HG02588 (cell line): ENCODE measurements around the gene AQP12B.

ENCODE experiments used
- ATAC-seq: cut with Tn5 transposase; IDR thresholded peaks from one replicate; pipeline ENCODE4 v1.9.1; 2021; ENCODE audit warnings: mild to moderate bottlenecking, moderate library complexity; ENCODE audit not compliant: unreplicated experiment

AQP12B gene

DNA sequence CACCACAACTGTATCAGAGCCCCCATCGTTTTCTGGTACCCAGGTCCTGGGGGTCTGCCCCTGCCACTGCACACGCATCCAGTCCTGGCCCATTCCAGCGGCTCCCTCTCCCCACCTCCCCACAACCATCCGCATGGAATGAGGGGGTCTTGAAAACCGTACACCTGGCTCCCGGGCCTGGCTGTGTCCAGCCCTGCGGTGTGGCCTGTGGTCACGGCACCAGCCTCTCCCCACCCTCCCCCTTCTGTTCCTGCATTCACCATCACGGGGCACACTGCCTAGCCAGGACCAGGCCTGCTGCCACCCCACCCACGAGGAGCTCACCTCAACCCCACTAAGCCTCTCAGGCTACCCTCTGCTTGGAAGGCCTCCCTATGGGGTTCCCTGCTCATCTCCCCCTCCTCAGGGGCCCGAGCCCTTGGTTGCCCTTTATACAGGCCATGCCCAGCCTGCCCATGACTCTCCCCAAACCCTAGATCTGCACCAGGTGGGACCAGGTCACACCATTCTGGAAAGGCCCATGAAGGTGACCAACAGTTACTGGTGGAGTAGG lies 46.0 kb downstream of the AQP12B start:
- ATAC-seq = no peak

DNA sequence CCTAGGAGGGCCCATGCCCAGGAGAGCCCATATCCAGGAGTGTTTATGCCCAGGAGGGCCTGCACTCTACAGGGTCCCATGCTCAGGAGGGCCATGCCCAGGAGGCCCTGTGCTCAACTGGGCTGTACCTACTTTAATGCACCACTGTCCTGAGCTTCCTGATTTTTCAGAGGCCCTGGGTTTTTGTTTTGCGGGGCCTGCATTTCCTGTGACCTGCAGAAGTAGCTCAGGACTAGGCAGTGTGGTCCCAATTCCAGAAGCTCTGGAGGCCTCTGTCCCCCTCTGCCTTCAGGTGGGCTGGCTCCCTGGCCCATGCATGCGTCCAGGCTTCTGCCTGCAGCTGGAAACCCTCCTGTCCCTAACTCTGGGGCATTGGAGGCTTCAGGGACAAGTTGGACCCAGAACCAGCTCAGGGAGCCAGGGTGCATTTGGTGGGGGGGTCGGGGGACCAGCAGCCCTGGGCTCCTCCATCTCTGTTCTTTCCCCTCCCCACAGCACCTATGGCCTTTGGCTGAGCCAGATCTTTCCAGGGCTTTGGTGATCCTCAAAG lies 46.6 kb downstream of the AQP12B start:
- ATAC-seq = no peak

DNA sequence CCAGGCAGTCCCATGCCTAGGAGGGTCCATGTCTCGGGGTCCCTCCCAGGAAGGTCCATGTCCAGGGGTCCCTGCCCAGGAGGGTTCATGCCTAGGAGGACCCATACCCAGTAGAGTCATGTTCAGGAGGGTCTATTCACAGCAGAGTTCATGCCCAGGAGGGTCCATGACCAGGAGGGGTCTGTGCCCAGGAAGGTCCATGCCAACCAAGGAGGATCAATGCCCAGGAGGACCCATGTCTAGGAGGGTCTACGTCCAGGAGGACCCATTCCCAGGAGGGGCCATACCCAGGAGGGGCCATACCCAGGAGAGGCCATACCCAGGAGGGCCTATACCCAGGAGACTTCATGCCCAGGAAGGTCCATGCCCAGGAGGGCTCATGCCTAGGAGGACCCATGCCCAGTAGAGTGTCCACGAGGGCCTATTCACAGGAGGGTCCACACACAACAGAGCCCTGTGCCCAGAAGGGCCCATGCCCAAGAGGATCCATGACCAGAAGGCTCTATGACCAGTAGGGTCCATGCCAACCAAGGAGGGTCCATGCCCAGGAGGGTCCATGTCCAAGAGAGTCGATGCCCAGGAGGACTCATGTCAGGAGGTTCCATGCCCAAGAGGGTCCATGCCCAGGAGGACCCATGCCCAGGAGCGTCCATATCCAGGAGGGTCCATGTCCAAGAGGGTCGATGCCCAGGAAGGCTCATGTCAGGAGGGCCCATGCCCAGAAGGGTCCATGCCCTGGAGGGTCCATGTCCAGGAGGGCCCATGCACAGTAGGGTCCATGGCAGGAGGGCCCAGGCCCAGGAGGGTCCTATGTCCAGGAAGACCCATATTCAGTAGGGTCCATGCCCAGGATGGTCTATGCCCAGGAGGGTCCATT lies 47.3 kb downstream of the AQP12B start:
- ATAC-seq = no peak

DNA sequence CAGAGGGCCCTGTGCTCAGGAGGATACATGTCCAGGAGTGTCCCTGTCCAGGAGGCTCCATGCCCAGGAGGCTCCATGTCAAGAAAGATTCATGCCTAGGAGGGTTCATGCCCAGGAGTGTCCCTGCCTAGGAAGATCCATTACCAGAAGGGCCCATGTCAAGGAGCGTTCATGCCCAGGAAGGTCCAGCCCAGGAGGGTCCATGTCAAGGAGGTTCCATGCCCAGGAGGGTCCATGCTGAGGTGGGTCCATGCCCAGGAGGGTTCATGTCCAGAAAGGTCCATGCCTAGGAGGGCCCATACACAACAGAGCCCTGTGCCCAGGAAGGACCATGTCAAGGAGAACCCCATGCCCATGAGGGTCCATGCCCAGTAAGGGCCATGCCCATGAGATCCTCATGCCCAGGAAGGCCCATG lies 50.4 kb downstream of the AQP12B start:
- no peak for ATAC-seq

DNA sequence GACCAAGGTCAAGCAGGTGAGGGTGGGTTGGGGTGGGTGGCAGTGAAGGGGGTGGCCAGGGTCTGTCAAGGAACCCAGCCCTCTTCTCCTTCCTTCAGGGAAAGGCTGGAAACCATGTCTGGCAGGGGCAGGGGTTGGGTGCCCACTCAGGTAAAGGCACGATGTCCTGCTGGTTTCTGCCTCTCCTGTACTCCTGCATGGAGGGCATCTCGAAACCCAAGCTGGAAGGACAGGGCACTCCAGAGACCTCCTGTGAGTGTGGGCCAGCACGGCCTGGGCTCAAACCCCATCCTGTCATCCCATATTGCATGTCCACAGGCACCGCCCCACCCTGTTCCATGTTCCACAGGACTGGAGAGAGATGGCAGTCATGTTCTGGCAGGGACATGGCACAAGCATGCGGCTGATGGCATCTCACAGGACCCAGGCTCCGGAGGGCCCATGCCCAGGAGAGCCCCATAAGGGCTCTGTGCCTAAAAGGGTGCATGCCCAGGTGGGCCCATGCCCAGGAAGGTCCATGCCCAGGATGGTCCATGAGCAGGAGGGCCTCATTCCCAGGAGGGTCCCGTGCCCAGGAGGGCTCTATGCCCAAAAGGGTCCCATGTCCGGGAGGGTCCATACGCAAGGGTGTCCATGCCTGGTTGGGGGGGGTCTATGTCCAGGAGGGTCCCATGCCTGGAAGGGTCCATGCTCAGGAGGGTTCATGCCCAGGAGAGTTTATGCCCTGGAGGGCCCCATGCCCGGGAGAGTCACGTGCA lies 51.0 kb downstream of the AQP12B start:
- ATAC-seq = no peak

DNA sequence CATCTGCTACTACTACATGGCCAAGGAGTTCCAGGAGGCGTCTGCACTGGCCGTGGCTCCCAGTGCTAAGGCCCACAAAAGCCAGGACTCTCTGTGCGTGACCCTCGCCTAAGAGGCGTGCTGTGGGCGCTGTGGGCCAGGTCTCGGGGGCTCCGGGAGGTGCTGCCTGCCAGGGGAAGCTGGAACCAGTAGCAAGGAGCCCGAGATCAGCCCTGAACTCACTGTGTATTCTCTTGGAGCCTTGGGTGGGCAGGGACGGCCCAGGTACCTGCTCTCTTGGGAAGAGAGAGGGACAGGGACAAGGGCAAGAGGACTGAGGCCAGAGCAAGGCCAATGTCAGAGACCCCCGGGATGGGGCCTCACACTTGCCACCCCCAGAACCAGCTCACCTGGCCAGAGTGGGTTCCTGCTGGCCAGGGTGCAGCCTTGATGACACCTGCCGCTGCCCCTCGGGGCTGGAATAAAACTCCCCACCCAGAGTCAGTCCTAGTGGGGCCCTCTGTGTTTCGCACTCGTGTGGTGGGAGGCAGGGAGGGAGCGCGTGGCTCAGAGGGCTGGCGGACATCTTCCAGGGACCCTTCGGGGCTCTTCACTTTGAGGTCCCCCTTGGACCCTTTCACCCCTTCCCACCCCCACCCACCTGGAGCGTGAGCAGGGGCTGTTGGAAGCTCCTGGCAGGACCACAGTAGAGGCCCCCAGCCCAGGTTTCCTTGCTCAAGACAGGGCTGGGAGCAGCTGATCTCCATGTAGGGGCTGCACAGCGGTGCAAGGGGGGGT lies 51.7 kb downstream of the AQP12B start:
- no peak for ATAC-seq

DNA sequence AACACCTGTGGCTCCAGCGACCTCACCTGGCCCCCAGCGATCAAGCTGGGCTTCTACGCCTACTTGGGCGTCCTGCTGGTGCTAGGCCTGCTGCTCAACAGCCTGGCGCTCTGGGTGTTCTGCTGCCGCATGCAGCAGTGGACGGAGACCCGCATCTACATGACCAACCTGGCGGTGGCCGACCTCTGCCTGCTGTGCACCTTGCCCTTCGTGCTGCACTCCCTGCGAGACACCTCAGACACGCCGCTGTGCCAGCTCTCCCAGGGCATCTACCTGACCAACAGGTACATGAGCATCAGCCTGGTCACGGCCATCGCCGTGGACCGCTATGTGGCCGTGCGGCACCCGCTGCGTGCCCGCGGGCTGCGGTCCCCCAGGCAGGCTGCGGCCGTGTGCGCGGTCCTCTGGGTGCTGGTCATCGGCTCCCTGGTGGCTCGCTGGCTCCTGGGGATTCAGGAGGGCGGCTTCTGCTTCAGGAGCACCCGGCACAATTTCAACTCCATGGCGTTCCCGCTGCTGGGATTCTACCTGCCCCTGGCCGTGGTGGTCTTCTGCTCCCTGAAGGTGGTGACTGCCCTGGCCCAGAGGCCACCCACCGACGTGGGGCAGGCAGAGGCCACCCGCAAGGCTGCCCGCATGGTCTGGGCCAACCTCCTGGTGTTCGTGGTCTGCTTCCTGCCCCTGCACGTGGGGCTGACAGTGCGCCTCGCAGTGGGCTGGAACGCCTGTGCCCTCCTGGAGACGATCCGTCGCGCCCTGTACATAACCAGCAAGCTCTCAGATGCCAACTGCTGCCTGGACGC lies 52.5 kb downstream of the AQP12B start:
- ATAC-seq = no peak

DNA sequence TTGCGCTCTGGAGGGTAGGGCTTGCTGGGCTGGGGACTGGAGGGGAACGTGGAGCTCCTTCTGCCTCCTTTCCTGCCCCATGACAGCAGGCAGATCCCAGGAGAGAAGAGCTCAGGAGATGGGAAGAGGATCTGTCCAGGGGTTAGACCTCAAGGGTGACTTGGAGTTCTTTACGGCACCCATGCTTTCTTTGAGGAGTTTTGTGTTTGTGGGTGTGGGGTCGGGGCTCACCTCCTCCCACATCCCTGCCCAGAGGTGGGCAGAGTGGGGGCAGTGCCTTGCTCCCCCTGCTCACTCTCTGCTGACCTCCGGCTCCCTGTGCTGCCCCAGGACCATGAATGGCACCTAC lies 53.1 kb downstream of the AQP12B start:
- no peak for ATAC-seq

DNA sequence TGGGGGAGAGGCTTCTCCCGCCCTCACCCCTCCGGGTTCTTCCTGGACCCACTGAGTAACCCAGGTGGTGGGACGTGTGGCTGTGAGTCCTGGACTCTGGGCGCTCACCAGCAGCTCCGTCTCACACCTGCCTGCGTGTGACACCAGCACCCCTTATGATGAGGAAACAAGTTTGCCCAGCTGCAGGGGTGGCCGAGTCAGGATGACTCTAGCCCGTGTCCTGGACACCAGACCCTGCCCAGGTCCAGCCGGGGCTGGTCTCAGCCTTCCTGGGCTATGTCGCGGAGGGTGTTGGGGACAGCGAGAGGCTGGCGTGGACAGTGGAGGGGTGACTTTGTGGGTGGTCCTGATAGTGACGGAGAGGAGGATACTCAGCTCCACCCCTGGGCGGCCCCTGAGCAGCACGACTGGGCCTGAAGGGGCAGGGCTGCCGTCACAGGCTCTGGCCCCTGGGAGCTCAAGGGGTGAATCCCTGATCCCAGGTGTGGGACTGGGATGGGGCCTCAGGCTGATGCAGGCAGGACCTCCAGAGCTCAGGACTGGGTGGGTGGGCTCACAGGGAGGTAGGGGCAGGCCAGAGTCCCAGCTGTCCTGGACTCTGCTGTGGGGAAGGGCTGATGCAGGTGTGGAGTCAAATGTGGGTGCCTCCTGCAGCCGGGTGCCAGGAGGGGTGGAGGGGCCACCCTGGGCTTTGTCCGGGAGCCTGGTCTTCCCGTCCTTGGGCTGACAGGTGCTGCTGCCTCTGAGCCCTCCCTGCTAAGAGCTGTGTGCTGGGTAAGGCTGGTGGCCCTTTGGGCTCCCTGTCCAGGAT lies 53.7 kb downstream of the AQP12B start:
- no peak for ATAC-seq

DNA sequence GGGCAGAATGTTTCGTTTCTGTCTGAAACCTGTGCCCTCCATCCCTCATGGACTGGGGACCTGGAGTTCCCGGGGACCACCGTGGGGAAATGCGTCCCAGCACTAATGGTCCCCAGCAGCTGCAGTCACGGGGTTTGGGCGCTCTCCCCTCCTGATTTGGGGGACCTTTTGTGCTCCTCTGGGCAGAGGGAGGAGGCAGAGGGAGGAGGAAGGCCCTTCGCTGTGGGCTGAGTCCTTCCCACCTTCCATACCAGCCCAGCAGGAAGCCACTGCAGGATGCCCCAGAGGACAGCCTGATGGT lies 54.2 kb downstream of the AQP12B start:
- ATAC-seq = no peak

DNA sequence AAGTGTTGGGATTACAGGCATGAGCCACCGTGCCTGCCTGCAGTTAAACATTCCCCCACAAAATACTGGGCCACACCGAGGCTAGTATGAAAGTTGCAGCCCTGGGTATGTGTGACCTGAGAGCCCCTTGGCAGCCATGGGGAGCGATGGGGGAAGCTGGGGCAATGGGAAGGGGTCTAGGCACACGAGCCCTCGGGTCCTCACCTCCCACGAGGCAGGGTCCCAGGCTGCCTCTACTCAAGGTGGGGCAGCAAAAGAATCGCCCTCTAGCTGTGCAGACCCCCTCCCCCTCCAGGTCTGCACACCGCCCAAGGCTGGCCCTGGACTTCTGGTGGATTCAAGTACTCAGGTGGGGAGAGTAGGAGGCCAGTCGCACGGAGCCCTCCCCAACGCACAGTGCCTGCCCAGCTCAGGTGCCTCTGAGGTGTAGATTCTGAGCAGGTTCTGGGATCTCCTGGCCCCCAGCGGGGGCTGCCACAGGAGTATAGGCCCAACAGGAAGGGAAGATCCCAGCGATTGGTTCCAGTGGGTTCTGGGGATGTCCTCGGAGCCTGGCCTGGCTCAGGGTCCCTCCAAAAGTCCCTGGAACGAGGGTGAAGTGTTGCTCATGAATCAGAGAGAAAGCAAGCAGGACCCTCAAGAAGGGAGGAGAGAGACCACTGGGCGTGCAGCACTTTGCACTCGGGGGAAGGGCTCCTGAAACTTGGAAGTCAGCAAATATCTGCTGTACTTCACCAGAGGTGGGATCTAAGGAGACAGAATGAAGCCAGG lies 54.8 kb downstream of the AQP12B start:
- ATAC-seq = no peak

DNA sequence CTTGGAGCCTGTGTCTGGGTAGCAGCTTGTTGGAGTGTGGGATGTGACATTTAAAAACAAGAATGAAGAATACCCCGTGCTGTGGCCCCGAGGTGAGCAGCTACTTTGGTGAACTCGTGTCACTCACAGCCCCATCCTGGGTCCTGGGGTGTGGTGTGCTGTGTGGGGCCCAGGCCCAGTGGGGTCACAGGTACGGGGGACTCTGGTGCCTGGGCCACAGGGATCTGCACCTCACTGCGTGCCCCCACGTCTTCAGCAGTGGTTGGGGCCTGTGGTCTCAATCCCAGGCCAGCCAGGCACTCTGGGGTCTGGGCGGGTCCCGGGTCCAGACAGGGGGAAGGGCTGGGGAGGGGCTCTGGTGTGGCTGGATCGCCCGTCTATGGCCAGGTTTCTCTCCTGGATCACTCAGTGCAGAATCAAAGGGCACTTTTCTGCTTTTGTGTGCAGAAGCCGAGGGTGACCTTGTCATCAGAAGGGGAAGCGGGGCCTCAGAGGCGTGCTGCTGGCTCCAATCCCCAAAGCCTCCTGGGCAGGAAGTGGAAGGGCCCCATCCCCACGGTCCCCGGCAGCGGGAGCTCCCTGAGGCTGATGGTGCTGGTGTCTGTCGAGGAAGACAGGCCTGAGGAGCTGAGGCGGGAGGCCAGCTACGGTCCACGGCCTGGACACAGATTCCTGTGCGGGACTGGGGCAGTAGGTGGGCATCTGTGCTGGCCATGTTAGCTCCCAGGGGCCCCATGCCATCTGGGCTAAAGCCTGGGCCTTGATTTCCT lies 56.0 kb downstream of the AQP12B start:
- ATAC-seq = no peak
